ENCODE results near the gene FBXO36. TPM values are rescaled to one million over a fixed set of nuclear protein-coding genes. Genes with fewer than 3 reads are reported as not detected.
A peak's percentile ranks its signal among the peaks of the same experiment; 100 is the strongest.

Gene FBXO36
- 1 to 10 TPM in 1 of 2 donors, under 1 TPM in 1; 0.56 to 1.3 TPM for total RNA-seq
- polyA plus RNA-seq, result under 1 TPM; 0.65 to 0.74 TPM

- H3K27ac ChIP-seq (ENCODE audit: low read depth in 1 of 2, low read length in 2 of 2), result peak within 1 kb of the TSS; percentile 87 to 91
- peaks cover 0 to 26% (median 15%) of the 10 kb centered on the region in 4 donors for H3K4me1 ChIP-seq (ENCODE audit: control insufficient read depth in 4 of 4, insufficient read depth in 4 of 4, low read length in 3 of 4)
- H3K9ac ChIP-seq (ENCODE audit: low read depth in 1 of 2, low read length in 2 of 2), result peak within 1 kb of the TSS; percentile 87 to 93
- TF ChIP-seq YY1 (IDR thresholded peaks at IDR 0.05) (peak; percentile 98), HNF4A (conservative IDR thresholded peaks at IDR 0.05) (no peak), EGR1 (IDR thresholded peaks at IDR 0.05; ENCODE audit: low read depth in 2 of 2) (no peak), TAF1 (conservative IDR thresholded peaks at IDR 0.05) (no peak), FOXA2 (IDR thresholded peaks at IDR 0.05) (no peak), CTCF (IDR thresholded peaks at IDR 0.05; ENCODE audit: low read depth, low read length, missing input control) (no peak), NR2F2 (IDR thresholded peaks at IDR 0.05) (peak; percentile 82), REST (IDR thresholded peaks at IDR 0.05) (no peak), RXRA (IDR thresholded peaks at IDR 0.05) (no peak), HNF4G (IDR thresholded peaks at IDR 0.05) (no peak), ZBTB33 (IDR thresholded peaks at IDR 0.05) (no peak), MAX (IDR thresholded peaks at IDR 0.05) (peak; percentile 5), ATF3 (IDR thresholded peaks at IDR 0.05) (no peak), SP1 (IDR thresholded peaks at IDR 0.05) (no peak), RAD21 (IDR thresholded peaks at IDR 0.05) (no peak), GABPA (IDR thresholded peaks at IDR 0.05 in 1 of 2, conservative IDR thresholded peaks at IDR 0.05 in 1 of 2) (peak in 1 of 2 donors; percentile 57), FOXA1 (IDR thresholded peaks at IDR 0.05) (no peak), JUND (IDR thresholded peaks at IDR 0.05) (no peak)
- H3K27me3 ChIP-seq (ENCODE audit: control insufficient read depth in 4 of 4, insufficient read depth in 4 of 4, low read length in 3 of 4), result no peaks in the 10 kb centered on the region
- H3K36me3 ChIP-seq (ENCODE audit: control insufficient read depth in 4 of 4, insufficient read depth in 3 of 4, low read depth in 1 of 4, low read length in 3 of 4), result peaks cover 0 to 5% (median 1%) of the 10 kb centered on the region in 4 donors
- no peaks in the 10 kb centered on the region for H3K9me3 ChIP-seq (ENCODE audit: control insufficient read depth in 4 of 4, low read length in 3 of 4)
- peak; percentile 95 for DNase-seq (ENCODE audit: low spot score)
- 1% methylated on average over 61 of the region's 61 CpGs for WGBS
- peak within 1 kb of the TSS; percentile 85 to 96 (median 91) for H3K4me3 ChIP-seq (ENCODE audit: low read depth in 1 of 3, low read length in 3 of 3)
Measured at GRCh38 chr2:229922449-229923386, at the start of gene FBXO36. TSS of gene FBXO36 (plus strand) at chr2:229922503. CDS start at chr2:229922514, 11 bp downstream.
